ENCODE data around the gene DPPA4. TPM values are rescaled to one million over a fixed set of nuclear protein-coding genes. Genes with fewer than 3 reads are reported as not detected.
A peak's percentile ranks its signal among the peaks of the same experiment; 100 is the strongest.

The DPPA4 gene
- total and polyA plus RNA-seq, 3 donors from 2014 or later, result 8.8 to 16.9 (median 14.6) TPM

- no peak within 1 kb of the TSS for H3K27ac ChIP-seq
- peak; percentile 40 for DNase-seq
- H3K36me3 ChIP-seq (ENCODE audit: low read depth, missing control alignments), result no peaks in the 10 kb centered on the region
- H3K27me3 ChIP-seq, result no peaks in the 10 kb centered on the region
- no peaks in the 10 kb centered on the region for H3K9me3 ChIP-seq
- peak within 1 kb of the TSS in 1 of 2 donors; percentile 39 for H3K4me3 ChIP-seq
- WGBS, 2 donors, result 63 to 69% methylated on average over 21 of the region's 21 CpGs
- TF ChIP-seq CTCF (IDR thresholded peaks at IDR 0.05), result no peak
- no peak for TF ChIP-seq POLR2A (IDR thresholded peaks at IDR 0.05)
- intact Hi-C loops (cut with DNase I; ENCODE audit: low total_unique reads), result no loop called here
- no peaks in the 10 kb centered on the region for H3K4me1 ChIP-seq
These were observed 21.1 kb downstream of the DPPA4 start, which contains the start of gene DPPA2 for GRCh38 chr3:109316162-109316730. TSS of gene DPPA2 (minus strand) at chr3:109316517. CDS start at chr3:109314542, 1,975 bp downstream.

- Histone ChIP-seq H3K9me3 (no peaks in the 10 kb centered on the region), H3K4me3 (no peak overlapping the region), H3K36me3 (ENCODE audit: low read depth, missing control alignments) (no peaks in the 10 kb centered on the region), H3K27me3 (no peaks in the 10 kb centered on the region), H3K27ac (no peak overlapping the region), H3K4me1 (no peaks in the 10 kb centered on the region)
- TF ChIP-seq POLR2A (IDR thresholded peaks at IDR 0.05), result no peak
- TF ChIP-seq CTCF (IDR thresholded peaks at IDR 0.05), result no peak
- intact Hi-C loops (cut with DNase I; ENCODE audit: low total_unique reads), result no loop called here
- WGBS, 2 donors, result 90 to 92% methylated on average over 1 of the region's 1 CpG
- DNase-seq, result no peak
These were observed 24.3 kb downstream of the DPPA4 start for GRCh38 chr3:109313061-109313460.

GRCh38 chr3:109297496-109297895 is 39.9 kb downstream of the DPPA4 start:
- Histone ChIP-seq H3K4me3 (no peak overlapping the region), H3K36me3 (ENCODE audit: low read depth, missing control alignments) (no peaks in the 10 kb centered on the region), H3K4me1 (no peaks in the 10 kb centered on the region), H3K27ac (no peak overlapping the region), H3K27me3 (no peaks in the 10 kb centered on the region), H3K9me3 (no peaks in the 10 kb centered on the region)
- TF ChIP-seq CTCF (IDR thresholded peaks at IDR 0.05) (no peak), POLR2A (IDR thresholded peaks at IDR 0.05) (no peak)
- no peak for DNase-seq
- WGBS, 2 donors, result 80 to 88% methylated on average over 2 of the region's 2 CpGs
- intact Hi-C loops (cut with DNase I; ENCODE audit: low total_unique reads), result no loop called here

GRCh38 chr3:109284071-109284470 is 53.3 kb downstream of the DPPA4 start:
- no peaks in the 10 kb centered on the region for H3K9me3 ChIP-seq
- no peak for DNase-seq
- intact Hi-C loops (cut with DNase I; ENCODE audit: low total_unique reads), result no loop called here
- TF ChIP-seq POLR2A (IDR thresholded peaks at IDR 0.05), result no peak
- no peak for TF ChIP-seq CTCF (IDR thresholded peaks at IDR 0.05)
- no peaks in the 10 kb centered on the region for H3K27me3 ChIP-seq
- no peaks in the 10 kb centered on the region for H3K4me1 ChIP-seq
- no peak overlapping the region for H3K4me3 ChIP-seq
- H3K36me3 ChIP-seq (ENCODE audit: low read depth, missing control alignments), result no peaks in the 10 kb centered on the region
- no peak overlapping the region for H3K27ac ChIP-seq

- WGBS, 2 donors, result 62 to 64% methylated on average over 1 of the region's 1 CpG
- intact Hi-C loops (cut with DNase I; ENCODE audit: low total_unique reads), result no loop called here
- no peaks in the 10 kb centered on the region for H3K4me1 ChIP-seq
- H3K9me3 ChIP-seq, result no peaks in the 10 kb centered on the region
- H3K27me3 ChIP-seq, result no peaks in the 10 kb centered on the region
- no peak overlapping the region for H3K4me3 ChIP-seq
- no peak for DNase-seq
- H3K36me3 ChIP-seq (ENCODE audit: low read depth, missing control alignments), result no peaks in the 10 kb centered on the region
- H3K27ac ChIP-seq, result no peak overlapping the region
- TF ChIP-seq CTCF (IDR thresholded peaks at IDR 0.05) (no peak), POLR2A (IDR thresholded peaks at IDR 0.05) (no peak)
These were observed 58.8 kb downstream of the DPPA4 start for GRCh38 chr3:109278546-109278945.
